PC-3 (cell line): ENCODE measurements around the gene LY6G6F. TPM values are rescaled to one million over a fixed set of nuclear protein-coding genes. Genes with fewer than 3 reads are reported as not detected.

ENCODE experiments used
- ATAC-seq: fragments of 200-7000 bp; cut with Tn5 transposase; 2 replicates; pipeline ENCODE4 v1.9.1; 2020; ENCODE audit warnings: mild to moderate bottlenecking, moderate library complexity
- BruUV-seq: library from RNA; stranded (reverse); fragments of 400-500 nt; replicated peaks from 2 replicates; lab custom pipeline; 2021; lab: Mats Ljungman, UMichigan
- CTCF ChIA-PET: fragments of 300-600 bp; sonication (Branson Sonifier 250); formaldehyde crosslinking; loops from one replicate; lab custom pipeline; 2022; ENCODE audit warnings: antibody characterized with exemption; lab: Charles Lee
- POLR2A ChIA-PET: fragments of 300-600 bp; sonication (Branson Sonifier 250); formaldehyde crosslinking; loops from one replicate; lab custom pipeline; 2022; ENCODE audit warnings: antibody characterized with exemption; ENCODE audit not compliant: unreplicated experiment; lab: Charles Lee
- DNase-seq: peaks from one replicate; pipeline ENCODE4 v3.0.0-alpha.2; 2015
- H2AFZ ChIP-seq: fragments of 300-600 bp; sonication (generic); 2 replicates; pipeline ENCODE4 v1.6.0; 2016; ENCODE audit warnings: antibody characterized with exemption, low read length
- H3F3A ChIP-seq: fragments of 300-600 bp; sonication (generic); one replicate; pipeline ENCODE4 v1.6.0; 2017; ENCODE audit warnings: antibody characterized with exemption, low read length, control low read depth, mild to moderate bottlenecking; ENCODE audit not compliant: unreplicated experiment
- H3K27ac ChIP-seq: fragments of 300-600 bp; sonication (generic); 2 replicates; pipeline ENCODE4 v1.5.1; 2016; ENCODE audit warnings: mild to moderate bottlenecking, low read length
- H3K27me3 ChIP-seq: fragments of 300-600 bp; sonication (generic); 2 replicates; pipeline ENCODE4 v1.6.1; 2016; ENCODE audit warnings: low read length, mixed read lengths
- H3K36me3 ChIP-seq: fragments of 300-600 bp; sonication (generic); 2 replicates; pipeline ENCODE4 v1.6.1; 2016; ENCODE audit warnings: low read depth, mixed run types, low read length, mixed read lengths
- H3K4me1 ChIP-seq: fragments of 300-600 bp; sonication (generic); 2 replicates; pipeline ENCODE4 v1.5.1; 2016; ENCODE audit warnings: low read length; ENCODE audit not compliant: insufficient read depth
- H3K4me2 ChIP-seq: fragments of 300-600 bp; sonication (generic); 2 replicates; pipeline ENCODE4 v1.6.0; 2016; ENCODE audit warnings: low read length
- H3K4me3 ChIP-seq: fragments of 300-600 bp; sonication (generic); 2 replicates; pipeline ENCODE4 v1.5.1; 2016; ENCODE audit warnings: mild to moderate bottlenecking, low read length, mixed read lengths
- H3K79me2 ChIP-seq: fragments of 300-600 bp; sonication (generic); 2 replicates; pipeline ENCODE4 v1.6.1; 2017; ENCODE audit warnings: low read length, mixed read lengths
- H3K9ac ChIP-seq: fragments of 300-600 bp; sonication (generic); 2 replicates; pipeline ENCODE4 v1.6.0; 2016; ENCODE audit warnings: mild to moderate bottlenecking, low read length
- H3K9me2 ChIP-seq: fragments of 300-600 bp; sonication (generic); replicated peaks from 2 replicates; pipeline ENCODE4 v1.6.1; 2016; ENCODE audit warnings: mixed run types, low read length, mixed read lengths
- H3K9me3 ChIP-seq: fragments of 300-600 bp; sonication (generic); 2 replicates; pipeline ENCODE4 v1.6.1; 2016; ENCODE audit warnings: low read length, mixed read lengths
- H4K20me1 ChIP-seq: fragments of 300-600 bp; sonication (generic); 2 replicates; pipeline ENCODE4 v1.6.1; 2016; ENCODE audit warnings: low read length, mixed read lengths
- EZH2 ChIP-seq: fragments of 300-600 bp; sonication (generic); IDR thresholded peaks from one replicate; pipeline ENCODE4 v1.6.1; 2017; ENCODE audit warnings: antibody characterized with exemption, mild to moderate bottlenecking, low read length; ENCODE audit not compliant: unreplicated experiment
- EZH2phosphoT487 ChIP-seq: fragments of 300-600 bp; sonication (generic); IDR thresholded peaks from 2 replicates; pipeline ENCODE4 v1.6.1; 2018; ENCODE audit warnings: mild to moderate bottlenecking, antibody characterized with exemption, low read length, borderline replicate concordance
- intact Hi-C: fragments of 100-400 bp; cut with micrococcal nuclease; formaldehyde crosslinking; loops from 2 replicates; pipeline ENCODE4 v1.9.0; 2023
- total RNA-seq: library from RNA; depleted of rRNA; stranded (reverse); fragments of >200 nt; gene quantifications from 2 replicates; pipeline ENCODE4 v1.2.3, GENCODE V29; 2014
- TF ChIP-seq, protein P1 (sequence below): fragments of 300-600 bp; sonication (generic); conservative IDR thresholded peaks from 2 replicates; pipeline ENCODE4 v1.5.1; 2017; ENCODE audit warnings: antibody characterized with exemption, low read depth, mild to moderate bottlenecking, low read length

LY6G6F gene
- total RNA-seq, 1 experiment from 2014 or later, result not detected

- no peak overlapping the region for H3K4me3 ChIP-seq
- H3K9me2 ChIP-seq, result no peaks in the 10 kb centered on the region
- no peak overlapping the region for H3K27ac ChIP-seq
- DNase-seq (no peak), ATAC-seq (no peak)
- TF ChIP-seq, protein P1, sequence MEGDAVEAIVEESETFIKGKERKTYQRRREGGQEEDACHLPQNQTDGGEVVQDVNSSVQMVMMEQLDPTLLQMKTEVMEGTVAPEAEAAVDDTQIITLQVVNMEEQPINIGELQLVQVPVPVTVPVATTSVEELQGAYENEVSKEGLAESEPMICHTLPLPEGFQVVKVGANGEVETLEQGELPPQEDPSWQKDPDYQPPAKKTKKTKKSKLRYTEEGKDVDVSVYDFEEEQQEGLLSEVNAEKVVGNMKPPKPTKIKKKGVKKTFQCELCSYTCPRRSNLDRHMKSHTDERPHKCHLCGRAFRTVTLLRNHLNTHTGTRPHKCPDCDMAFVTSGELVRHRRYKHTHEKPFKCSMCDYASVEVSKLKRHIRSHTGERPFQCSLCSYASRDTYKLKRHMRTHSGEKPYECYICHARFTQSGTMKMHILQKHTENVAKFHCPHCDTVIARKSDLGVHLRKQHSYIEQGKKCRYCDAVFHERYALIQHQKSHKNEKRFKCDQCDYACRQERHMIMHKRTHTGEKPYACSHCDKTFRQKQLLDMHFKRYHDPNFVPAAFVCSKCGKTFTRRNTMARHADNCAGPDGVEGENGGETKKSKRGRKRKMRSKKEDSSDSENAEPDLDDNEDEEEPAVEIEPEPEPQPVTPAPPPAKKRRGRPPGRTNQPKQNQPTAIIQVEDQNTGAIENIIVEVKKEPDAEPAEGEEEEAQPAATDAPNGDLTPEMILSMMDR, result no peak
- H3K4me1 ChIP-seq, result peaks cover 10% of the 10 kb centered on the region
- H4K20me1 ChIP-seq, result no peaks in the 10 kb centered on the region
- H3K36me3 ChIP-seq, result peaks cover 4% of the 10 kb centered on the region; the same call in 1 of the 2 replicates
- H3K27me3 ChIP-seq, result no peaks in the 10 kb centered on the region
- no peak overlapping the region for H2AFZ ChIP-seq
- H3K4me2 ChIP-seq, result no peak overlapping the region
- H3K9me3 ChIP-seq, result no peaks in the 10 kb centered on the region
- CTCF ChIA-PET, result no interaction called here
- POLR2A ChIA-PET, result no interaction called here
- no peak overlapping the region for H3K9ac ChIP-seq
- H3K79me2 ChIP-seq, result no peaks in the 10 kb centered on the region
- BruUV-seq, result no TSS peak
- intact Hi-C loops, result loop anchor here (10.0 kb wide), 2 partner anchors 151 to 181 kb away; partner anchors contain the start of gene NEU1
- H3F3A ChIP-seq, result no peaks in the 10 kb centered on the region
Observed at GRCh38 chr6:31683591-31683990, 23.1 kb upstream of the LY6G6F start.

GRCh38 chr6:31686483-31686882, 20.2 kb upstream of the LY6G6F start:
- Histone ChIP-seq H3K4me3 (no peak overlapping the region), H3K9ac (no peak overlapping the region), H3K4me1 (peaks cover 3% of the 10 kb centered on the region; the same call in 1 of the 2 replicates), H3K27me3 (no peaks in the 10 kb centered on the region), H3K36me3 (peaks cover 8% of the 10 kb centered on the region; the same call in 1 of the 2 replicates), H3K9me2 (no peaks in the 10 kb centered on the region), H3K9me3 (no peaks in the 10 kb centered on the region), H2AFZ (no peak overlapping the region), H3F3A (no peaks in the 10 kb centered on the region), H3K27ac (no peak overlapping the region), H4K20me1 (no peaks in the 10 kb centered on the region), H3K79me2 (no peaks in the 10 kb centered on the region), H3K4me2 (no peak overlapping the region)
- ATAC-seq (no peak), DNase-seq (no peak)
- TF ChIP-seq EZH2 (no peak), EZH2phosphoT487 (no peak)
- BruUV-seq, result no TSS peak
- intact Hi-C loops, result loop anchor here (10.0 kb wide), 2 partner anchors 148 to 178 kb away; partner anchors contain the start of gene NEU1
- CTCF ChIA-PET, result no interaction called here
- POLR2A ChIA-PET, result no interaction called here

DNA sequence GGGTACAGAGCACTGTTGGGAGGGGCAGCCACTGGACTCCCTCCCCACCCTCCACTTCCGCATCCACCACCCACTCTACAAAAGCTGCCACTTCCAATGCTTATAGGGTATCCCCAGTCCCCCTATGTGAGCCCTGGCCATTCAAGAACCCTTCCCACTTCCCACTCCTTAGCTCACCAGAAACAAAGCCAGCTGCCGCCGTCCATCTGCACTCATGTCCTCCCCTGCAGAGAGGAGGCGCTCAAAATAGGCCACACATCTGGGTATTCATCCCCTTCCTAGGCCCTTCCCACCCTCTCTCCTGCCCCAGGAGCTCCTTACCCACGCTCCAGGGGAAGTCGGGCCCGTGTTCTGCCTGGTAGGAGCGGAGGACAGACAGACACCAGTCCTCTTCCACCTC, 19.3 kb upstream of the LY6G6F start:
- H3K9ac ChIP-seq, result no peak overlapping the region
- BruUV-seq, result no TSS peak

More for the DNA sequence above, 19.3 kb upstream of the LY6G6F start:
- no peaks in the 10 kb centered on the region for H3K9me2 ChIP-seq
- H3K27me3 ChIP-seq, result no peaks in the 10 kb centered on the region
- no peaks in the 10 kb centered on the region for H3F3A ChIP-seq
- H3K4me3 ChIP-seq, result no peak overlapping the region
- ChIA-PET CTCF (no interaction called here), POLR2A (no interaction called here)
- no peak overlapping the region for H3K27ac ChIP-seq
- no peak for DNase-seq
- H3K36me3 ChIP-seq, result peaks cover 8% of the 10 kb centered on the region; the same call in 1 of the 2 replicates
- no peak overlapping the region for H2AFZ ChIP-seq
- no peaks in the 10 kb centered on the region for H3K79me2 ChIP-seq
- H3K9me3 ChIP-seq, result no peaks in the 10 kb centered on the region
- H3K4me1 ChIP-seq, result 0 out of 2 replicates have a peak, but pooled peaks cover 3% of the 10 kb centered on the region
- TF ChIP-seq EZH2phosphoT487 (no peak), EZH2 (no peak)
- TF ChIP-seq, protein P1, result no peak
- intact Hi-C loops, result loop anchor here (10.0 kb wide), 2 partner anchors 147 to 177 kb away; partner anchors contain the start of gene NEU1
- no peak overlapping the region for H3K4me2 ChIP-seq
- no peak for ATAC-seq
- no peaks in the 10 kb centered on the region for H4K20me1 ChIP-seq
